HG02884 (cell line): Measurements from ENCODE around the gene ATF6.
"Not testable (repeated sequence)": the region's sequence is repeated elsewhere in the genome, so short reads cannot be mapped to it uniquely, and the experiment has no call there.

Source experiments
- ATAC-seq: cut with Tn5 transposase; IDR thresholded peaks from one replicate; pipeline ENCODE4 v1.9.1; 2021; ENCODE audit warnings: mild to moderate bottlenecking, moderate library complexity; ENCODE audit not compliant: unreplicated experiment

ATF6 gene

DNA sequence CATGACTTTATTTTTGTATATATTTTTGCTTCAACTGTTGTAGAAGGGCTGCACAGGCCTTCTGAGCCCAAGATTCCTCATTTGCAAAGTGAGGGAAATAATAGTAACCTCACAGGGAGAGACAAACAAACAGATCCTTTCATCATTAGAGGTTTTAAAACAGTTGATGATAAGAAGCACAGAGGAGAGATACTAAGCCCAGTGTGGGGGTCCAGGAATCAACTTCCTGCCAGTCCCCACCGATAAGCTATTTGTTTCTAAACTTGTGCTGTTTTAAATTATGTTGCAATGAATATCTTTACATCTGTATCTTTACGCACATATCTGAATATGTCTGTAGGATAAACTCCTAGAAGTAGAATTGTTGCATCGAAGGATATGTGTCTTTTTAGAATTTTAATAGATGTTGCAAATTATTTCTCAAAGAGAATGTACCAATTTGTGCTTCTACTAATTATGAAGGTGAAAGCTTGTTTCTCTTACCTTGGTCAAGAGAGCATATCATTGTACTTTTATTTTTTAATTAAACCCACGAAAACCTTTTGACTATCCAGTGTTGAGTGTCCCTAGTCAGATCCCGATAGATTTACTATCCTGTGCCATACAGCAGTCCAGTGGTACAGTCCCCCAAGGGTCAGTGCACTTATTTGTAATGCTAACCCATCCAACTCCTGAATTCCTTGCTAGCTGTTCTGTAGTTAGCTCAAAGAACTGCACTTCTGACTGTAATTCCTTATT lies 34.0 kb upstream of the ATF6 start:
- no peak for ATAC-seq

DNA sequence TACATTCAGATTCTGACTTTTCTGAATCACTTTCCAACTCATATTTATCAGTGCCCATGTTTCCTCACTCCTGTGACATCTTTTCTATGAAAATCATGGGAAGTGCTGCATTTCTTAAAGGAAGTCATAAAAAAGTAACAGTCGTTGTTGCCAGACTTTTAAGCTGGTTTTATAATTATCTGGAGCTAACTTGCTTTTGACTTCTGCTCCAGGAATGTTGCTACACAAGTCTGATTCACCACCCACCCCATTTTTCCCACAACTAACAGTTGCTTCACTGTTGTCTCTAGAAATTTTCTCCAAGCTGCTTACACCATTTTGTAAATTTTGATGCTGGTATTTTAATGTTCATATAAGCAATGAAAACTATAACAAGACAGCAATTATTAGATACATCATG lies 32.6 kb upstream of the ATF6 start:
- ATAC-seq: no peak

DNA sequence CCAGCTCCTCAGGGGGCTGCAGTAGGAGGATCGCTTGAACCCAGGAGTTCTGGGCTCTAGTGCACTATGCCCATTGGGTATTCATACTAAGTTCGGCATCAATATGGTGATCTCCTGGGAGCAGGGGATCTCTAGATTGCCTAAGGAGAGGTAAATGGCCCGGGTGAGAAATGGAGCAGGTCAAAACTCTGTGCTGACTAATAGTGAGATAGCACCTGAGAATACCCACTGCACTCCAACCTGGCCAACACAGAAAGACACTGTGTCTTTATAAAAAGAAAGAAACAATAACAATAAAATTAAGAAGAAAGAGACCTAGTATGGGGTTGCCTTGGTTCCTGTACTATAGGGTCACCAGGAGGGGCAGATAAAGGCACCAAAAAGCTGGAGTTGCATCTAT lies 30.3 kb upstream of the ATF6 start:
- ATAC-seq: no peak

DNA sequence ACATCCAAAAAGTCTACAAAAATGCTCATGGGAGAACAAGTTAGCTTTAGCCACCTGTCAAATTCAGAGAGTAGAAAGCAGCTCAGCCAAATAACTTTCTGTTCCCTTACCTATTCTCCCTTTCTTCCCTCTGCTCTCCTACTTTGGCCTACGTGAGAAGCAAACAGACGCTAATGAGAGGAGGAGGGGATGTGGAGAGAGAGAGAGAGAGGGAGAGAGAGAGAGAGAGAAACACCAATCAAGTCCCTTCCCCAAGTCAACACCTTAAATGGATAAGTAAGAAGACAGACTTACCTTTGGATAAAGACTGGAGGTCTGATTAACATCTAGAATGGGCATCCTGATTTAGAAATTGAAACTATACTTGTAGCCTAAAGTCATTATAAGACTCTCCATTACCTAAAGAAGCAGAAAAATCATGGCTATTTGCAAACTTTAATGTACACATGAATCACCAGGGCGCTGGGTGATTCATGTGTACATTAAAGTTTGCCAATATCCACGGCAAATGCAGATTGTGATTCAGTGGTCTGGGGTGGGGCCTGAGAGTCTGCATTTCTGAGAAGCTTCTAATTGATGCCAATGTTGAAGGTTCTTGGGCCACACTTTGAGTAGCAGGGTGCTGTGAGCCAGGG lies 29.7 kb upstream of the ATF6 start:
- ATAC-seq: no peak

DNA sequence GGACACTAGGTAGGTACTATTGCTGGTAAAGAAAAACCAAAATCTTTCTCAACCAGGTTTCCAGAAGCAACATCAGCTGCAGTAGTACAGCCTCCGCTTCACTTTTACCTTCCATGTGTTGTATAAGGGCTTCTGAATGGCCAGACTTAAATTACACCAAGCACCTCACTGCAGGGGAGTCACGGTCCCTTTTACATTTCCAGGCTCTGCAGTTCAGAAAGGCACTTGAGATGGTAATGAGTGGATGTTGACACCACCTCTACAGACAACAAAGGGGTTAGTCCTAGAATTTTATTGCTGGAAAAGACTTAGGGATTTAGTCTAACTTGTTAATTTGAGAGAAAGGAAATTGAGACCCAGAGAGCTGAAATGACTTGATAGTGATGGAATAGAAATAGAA lies 28.5 kb upstream of the ATF6 start:
- no peak for ATAC-seq

DNA sequence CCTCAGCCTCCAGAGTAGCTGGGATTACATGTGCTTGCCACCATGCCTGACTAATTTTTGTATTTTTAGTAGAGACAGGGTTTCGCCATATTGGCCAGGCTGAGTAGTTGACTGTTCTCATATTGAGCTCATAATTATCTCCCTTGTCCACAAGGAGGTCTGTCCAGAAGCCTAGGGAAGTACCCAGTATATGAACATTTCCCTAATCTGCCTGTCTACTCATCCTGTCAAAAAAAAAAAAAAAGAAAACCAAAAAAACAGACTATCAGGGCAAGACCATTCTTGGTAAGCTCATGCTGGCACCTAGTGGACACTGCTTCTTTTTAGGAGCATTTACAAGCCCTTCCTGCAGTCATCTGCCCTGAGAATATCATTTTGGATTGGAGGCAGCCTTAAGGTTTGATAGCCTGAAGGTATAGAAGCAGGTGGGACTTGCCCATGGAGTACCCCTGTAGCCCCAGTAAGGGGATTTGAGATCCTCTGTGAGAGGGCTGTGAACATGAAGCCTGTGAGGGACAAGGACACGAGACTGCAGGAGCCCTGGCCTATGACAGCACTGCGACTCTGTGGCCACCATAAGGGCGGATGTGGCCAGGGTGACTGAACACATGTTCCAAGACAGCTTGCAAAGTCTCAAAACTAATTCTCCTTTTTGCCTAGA lies 27.4 kb upstream of the ATF6 start:
- peak; percentile 62 for ATAC-seq

DNA sequence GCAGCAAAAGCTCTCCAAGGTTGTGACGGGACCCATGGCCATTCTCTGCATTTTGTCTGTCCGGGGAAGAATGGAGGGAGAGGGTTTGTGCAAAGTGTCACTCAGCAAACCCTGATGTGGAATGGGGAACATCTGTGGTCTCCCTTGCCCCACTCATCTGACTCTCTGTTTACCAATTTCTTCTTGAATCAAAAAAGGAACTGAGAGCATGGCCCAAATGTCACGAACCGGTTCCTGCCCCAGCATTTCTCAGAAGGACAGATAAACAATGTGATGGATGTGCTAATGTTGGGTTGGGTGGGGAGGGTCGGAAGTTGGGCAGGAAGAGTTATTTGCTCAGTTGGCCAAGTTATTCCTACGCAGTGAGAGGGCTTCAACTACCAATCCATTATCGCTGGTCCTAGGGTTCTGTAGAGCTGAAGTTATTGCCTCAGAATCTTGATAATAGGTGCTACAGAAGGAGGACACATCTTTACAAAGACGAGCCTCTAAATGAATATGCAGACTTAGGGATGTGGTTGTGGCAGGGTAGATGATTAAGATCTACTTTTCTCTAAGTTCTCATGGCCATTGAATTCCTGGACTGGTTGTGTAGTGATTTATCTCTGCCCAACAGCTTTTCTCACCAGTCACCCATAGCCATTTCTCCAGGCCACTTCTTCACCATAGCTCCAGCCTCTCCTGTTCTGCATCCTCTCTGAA lies 26.1 kb upstream of the ATF6 start:
- ATAC-seq: peak; percentile 25

DNA sequence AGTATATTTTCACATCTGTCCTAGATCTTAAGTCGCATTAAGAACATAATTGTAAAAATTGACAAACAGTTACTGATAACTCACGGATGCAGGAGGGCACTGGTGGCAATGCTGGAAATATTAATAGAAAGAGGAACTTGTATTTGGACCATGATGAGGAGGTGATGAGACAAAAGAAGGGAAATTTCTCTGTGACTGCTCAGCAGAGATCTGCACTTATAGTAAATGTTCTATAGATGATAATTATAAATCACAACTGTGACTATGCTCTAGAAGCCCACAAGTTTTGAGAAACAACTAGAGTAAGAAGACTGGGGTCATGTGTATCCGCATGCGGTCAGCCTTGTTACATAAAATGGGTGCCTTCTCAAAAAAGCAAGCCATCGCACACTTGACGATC lies 25.2 kb upstream of the ATF6 start:
- ATAC-seq: no peak

DNA sequence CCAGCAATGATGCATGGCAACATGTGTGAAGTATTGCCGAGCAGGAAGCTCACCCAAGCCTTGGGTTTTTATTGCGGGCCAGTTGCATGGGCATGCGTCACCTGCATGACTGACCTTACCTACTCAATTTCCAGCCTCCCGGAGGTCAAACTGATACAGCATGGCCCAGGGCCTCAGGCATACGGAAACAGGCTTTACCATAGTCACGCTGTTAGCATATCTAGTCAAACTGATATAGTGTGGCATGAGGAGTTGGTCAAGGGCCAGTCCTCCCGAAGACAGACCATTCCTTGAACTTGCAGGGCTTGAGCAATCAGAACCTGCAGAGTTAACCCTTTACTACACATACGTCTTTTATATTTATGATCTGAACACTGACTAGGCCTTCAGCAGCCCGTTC lies 22.9 kb upstream of the ATF6 start:
- ATAC-seq: no peak

DNA sequence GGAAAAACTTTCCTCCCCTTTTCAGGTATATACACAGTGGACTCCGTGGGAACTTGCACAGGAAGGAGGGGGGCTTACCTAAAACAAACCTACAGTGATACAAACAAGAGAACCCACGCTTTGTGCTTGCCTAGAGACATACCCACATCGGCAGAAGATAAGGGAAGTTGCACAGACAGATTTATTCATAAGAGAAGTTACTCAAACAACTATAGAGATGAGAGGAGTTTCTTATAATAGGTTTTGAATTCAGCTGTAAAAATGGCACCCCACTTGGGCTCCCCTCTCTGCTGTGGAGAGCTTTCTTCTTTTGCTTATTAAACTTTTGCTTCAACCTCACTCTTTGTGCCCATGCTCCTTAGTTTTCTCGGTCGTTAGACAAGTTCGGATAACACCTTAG lies 18.3 kb upstream of the ATF6 start:
- no peak for ATAC-seq

DNA sequence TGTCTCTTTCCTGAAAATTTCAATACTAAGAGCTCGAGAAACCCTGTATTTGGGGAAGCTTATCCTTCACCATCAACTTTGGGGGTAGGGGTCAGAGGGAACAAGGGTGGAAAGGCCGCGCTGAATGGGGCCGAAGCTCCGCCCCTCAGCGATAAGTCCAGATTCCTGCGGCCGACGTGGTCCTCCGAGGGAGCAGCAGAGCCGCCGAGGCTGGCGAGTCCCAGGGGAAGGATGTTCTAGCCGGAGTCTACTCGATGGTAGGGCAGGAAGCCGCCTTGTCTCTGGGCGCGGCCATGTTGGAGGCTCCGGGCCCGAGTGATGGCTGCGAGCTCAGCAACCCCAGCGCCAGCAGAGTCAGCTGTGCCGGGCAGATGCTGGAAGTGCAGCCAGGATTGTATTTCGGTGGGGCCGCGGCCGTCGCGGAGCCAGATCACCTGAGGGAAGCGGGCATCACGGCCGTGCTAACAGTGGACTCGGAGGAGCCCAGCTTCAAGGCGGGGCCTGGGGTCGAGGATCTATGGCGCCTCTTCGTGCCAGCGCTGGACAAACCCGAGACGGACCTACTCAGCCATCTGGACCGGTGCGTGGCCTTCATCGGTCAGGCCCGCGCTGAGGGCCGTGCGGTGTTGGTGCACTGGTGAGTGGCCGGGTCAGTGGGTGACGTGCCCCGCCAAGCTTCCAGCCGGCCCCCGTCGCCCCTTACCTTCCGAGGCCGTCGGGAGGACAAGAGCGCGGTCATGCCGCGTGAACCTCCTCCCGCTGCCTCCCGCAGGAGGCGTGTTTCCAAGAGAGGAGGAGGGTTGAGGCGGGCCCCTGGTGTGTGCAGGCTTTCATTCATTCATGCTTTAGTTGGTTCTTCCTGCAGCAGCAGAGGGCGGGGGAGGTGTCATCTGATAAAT lies 16.4 kb upstream of the ATF6 start, which contains the start of gene DUSP12:
TSS of gene DUSP12 (plus strand) at position 278 of the 899 bp plus-strand sequence. CDS start at position 294, 16 bp downstream.
- peak; percentile 91 for ATAC-seq

DNA sequence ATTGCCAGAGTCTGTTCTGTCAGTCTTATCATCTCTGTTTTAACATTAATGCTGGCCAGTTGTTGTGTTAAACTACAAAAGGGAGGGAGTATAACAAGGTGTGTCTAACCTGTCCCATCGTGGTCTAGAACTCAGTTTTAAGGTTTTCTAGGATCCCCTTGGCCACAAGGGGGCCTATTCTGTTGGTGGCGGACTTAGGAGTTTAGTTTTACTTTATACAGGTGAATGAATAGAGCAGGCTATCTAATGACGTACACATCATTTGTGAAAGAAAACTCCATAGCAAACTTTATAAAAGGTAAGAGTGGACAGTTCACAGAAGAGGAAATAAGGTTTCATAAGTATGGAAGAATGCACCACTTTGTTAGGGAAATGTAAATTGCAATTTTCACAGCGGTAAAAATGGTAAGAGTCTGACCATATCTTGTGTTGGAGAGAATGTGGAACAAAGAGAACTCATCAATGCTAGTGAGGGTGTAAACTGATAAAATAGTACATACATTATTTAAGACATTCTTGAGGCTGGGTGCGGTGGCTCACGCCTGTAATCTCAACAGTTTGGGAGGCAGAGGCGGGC lies 2.5 kb upstream of the ATF6 start:
- ATAC-seq: no peak

DNA sequence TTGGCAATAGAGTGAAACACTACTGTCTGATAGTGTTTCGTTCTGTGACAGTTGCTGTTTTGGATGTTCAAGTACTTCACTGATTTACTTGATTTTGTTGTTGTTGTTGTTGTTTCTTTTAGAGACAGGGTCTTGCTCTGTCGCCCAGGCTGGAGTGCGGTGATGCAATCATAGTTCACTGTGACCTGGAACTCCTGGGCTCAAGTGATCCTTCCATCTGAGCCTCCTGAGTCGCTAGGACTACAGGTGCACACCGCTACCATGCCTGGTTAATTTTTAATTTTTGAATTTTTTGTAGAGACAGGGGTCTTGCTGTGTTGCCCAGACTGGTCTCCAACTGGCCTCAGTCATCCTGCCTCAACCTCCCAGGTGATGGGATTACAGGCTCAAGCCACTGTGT lies 2.3 kb downstream of the ATF6 start:
- no peak for ATAC-seq

DNA sequence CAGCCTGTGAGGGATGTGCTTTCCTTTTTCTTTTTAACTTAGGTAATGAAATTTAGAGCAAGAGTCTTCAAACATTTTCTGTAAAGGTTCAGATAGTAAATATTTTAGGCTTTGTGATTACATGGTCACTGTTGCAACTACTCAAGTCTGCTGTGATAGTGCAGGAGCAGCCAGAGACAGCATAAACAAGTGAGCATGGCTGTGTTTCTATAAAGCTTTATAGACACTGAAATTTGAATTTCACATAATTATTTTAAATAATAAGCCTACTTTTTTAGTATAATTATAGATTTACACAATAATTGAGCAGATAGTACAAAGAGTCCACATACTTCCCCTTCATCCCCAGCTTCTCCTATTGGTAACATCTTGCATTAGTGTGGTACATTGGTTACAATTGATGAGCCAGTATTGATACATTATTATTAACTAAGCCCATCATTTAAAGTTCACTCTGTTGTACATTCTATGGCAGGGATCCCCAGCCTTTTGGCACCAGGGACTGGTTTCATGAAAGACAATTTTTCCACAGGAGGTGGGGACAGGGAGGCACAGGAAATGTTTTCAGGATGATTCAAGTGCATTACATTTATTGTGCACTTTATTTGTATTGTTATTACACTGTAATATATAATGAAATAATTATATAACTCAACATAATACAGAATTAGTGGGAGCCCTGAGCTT lies 3.0 kb downstream of the ATF6 start:
- no peak for ATAC-seq

DNA sequence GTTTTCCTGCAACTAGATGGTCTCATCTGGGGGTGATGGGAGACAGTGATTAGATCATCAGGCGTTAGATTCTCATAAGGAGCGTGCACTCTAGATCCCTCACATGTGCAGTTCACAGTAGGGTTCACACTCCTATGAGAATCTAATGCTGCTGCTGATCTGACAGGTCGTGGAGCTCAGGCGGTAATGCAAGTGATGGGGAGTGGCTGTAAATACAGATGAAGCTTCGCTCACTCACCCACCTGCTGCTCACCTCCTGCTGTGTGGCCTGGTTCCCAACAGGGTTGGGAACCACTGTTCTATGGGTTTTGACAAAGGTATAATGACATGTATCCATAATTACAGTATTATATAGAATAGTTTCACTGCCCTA lies 3.5 kb downstream of the ATF6 start:
- ATAC-seq: not testable (repeated sequence)

DNA sequence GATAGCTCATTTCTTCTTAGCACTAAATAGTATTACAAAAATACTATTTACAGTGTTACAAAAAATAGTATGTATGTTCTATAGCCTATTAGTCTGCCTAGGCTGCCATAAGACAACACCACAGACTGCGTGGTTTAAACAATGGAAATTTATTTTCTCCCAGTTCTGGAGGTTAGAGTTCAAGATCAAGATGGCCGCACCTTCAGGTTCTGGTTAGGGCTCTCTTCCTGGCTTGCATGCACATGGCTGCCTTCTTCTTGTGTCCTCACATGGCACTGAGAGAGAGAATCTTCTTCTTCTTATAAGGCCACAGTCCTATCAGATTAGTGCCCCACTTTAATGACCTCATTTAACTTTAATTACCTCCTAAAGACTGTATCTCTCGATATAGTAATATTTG lies 4.1 kb downstream of the ATF6 start:
- no peak for ATAC-seq

DNA sequence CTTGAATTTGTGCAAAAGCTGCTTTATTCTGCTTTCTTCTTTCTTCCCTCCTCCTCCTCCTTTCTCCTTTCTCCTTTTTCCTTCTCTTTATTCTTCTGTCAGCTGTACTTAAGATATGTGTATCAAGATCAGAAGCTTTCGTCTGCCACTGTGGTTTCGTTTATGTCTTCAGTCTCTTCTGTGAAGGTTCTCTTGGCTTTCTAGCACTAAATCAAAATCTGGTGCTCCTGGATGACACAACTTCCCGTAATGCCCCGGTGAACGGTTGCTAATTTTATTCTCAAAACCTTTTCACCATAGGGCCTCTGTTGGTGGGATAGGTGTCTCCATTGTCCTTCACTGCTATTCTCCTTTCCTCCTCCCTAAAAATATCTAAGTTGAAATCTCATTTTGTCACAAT lies 5.0 kb downstream of the ATF6 start:
- no peak for ATAC-seq

DNA sequence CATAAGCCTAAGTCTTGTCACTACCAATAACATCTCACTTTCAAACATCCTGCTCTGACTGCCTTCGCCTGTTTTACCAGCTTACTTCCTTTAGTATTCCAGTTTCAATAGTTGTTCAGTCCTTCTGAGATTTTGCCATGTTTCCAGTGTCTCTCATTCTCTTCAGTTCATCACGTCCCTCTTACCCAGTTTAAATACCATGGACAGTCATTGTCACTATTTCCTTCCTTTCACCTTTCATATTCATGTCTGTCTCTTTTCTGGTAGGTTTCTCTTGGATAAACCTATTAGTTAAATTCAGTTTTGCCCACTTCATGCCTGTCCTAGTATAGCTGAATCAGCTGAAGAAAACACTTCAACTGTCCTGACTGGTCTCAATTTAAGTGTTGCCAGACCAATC lies 5.9 kb downstream of the ATF6 start:
- ATAC-seq: no peak

DNA sequence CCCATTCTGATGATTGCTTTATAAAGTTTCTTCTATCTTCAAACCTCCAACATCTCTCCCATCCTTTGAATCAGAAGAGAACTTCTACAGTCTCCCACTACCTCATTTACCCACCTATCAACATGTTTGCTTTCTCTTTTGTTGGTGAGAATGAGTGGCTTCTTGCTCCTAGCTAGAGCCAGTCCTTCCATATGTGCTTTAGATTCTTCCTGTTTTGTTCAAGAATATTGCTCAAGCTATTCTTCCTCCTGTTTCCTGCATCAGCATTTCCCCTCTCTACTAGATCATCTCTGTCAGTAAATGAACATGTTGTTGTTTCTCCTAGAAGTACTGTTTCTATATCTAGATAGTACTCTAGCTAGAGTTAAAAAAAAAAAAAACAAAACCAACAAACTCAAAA lies 6.3 kb downstream of the ATF6 start:
- ATAC-seq: no peak

DNA sequence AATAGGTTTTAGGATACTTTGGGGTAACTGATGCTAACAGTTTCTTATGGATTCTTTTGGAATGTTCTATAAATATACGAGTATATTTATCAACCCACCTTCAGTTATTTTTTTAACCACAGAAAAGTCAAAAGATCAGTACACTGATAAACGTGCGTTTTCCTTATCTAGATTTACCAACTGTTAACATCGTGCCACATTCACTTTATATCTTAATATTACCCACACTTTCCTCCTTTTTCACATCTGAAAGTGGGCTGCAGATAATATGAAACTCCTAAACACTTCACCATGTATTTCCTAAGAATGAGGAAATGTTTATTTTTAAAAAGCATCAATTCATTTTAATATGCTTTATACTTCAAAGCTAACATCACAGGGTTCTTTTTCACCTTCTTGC lies 7.7 kb downstream of the ATF6 start:
- ATAC-seq: no peak
